NCI-H2107 treated with DMSO at 0.1 percent for 48 hours (cell line): Measurements from ENCODE around the gene VAPA.

Experiments used
- DNase-seq: peaks from one replicate; lab custom pipeline; 2025; ENCODE audit not compliant: unreplicated experiment; lab: John Stamatoyannopoulos, UW

VAPA gene

DNA sequence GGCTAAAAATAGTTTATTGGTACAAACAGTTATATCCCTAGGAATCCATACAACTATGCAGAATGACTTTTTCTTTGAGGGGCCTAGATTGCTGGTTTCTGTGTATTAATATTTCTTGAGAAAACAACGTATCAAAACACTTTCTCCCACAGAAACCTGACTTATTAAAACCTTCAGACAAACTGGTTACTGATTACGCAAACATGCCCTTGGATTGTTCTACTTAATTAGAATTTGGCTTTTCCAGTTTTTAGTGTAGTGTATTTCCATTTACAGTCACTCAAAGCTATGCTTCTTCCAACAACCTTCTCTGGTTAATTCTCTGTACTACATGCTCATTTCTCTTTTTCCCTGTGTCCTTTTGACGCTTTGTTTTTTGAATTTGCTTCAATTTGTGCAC is 20.0 kb downstream of the VAPA start:
- DNase-seq = no peak

DNA sequence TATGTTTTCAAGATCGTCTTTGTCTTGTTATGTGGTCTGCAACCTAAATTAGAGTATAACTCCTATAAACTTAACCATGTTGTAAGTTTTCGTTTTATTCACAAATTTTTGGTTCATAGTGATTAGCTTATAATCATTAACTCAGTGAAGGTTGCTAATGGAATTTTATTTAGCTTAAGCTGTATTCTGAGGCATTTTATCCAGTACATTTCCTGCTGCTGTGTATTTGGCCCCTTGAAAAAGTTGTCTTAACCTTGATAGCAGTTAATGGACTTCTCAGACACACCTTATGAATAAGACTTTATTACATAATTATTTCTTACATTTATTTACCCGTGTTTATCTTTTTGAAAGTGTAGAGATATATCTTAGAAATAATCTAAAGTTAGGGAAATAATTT is 20.5 kb downstream of the VAPA start:
- DNase-seq = no peak

DNA sequence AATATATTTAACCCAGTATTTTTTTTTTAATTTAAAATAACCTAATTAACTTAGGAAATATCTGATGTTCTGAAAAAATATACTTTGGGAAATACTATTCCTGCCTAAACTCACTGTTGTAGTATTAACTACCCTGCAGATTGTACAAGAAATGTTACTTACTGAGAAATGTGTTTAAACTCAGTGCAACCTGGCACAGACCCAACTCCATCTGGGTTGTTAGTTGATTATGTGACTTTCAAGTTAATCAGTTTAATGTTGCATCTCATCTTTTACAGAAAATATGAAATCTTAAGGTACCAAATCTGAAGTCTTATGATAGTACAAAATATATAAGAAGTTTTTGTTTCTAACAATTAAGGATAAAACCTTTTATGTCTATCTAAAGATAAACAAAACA is 27.3 kb downstream of the VAPA start:
- no peak for DNase-seq

DNA sequence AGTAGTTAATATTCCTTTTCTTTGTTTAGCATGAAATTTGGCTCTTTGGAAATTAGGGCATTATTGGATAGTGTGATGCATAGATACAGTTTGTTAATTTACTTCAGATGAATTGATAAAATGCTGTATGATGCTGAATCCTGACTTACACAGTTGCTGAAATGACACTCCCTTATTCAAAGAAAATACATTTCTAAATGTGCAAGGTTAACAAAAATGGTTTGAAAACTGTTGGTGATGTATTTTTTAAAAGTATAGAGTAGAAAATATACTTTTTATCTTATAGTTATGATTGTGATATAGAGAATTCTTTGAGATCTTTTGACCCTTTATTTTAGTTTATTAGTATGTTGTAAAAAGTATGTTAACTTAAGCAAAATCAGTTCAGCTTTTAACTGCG is 27.8 kb downstream of the VAPA start:
- no peak for DNase-seq

DNA sequence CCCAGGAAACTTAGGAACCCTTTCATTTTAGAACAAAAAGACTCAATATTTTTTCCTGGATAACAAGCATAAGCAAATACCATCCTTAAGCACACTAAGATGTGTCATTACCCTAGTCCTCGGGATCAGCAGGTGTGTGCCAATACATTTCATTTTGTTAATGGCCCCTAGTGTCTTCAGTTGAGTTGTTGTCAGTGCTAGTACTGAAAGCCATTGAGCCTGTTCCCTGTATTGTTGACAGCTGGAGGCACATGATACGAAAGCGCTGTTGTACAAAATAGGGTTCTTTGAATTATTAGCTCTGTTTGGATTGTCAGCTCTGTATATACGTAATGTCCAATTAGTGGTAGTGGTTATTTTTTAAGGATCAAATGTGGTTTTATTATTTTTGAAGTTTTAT is 29.5 kb downstream of the VAPA start:
- DNase-seq = peak; percentile 5

DNA sequence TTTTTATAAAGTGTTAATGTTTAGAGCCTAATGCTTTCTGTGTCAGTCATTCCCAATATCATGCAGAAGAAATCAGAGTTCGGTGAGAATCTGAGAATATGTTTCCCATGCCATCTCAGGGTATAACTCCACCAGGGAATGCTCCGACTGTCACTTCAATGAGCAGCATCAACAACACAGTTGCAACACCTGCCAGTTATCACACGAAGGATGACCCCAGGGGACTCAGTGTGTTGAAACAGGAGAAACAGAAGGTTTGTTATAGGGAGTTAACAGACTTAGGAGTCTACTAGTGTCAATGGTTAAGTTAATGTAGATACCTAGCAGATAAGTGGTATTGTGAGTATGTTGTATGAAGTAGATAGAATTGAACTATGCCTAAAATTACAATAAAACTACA is 31.0 kb downstream of the VAPA start:
- DNase-seq = no peak

DNA sequence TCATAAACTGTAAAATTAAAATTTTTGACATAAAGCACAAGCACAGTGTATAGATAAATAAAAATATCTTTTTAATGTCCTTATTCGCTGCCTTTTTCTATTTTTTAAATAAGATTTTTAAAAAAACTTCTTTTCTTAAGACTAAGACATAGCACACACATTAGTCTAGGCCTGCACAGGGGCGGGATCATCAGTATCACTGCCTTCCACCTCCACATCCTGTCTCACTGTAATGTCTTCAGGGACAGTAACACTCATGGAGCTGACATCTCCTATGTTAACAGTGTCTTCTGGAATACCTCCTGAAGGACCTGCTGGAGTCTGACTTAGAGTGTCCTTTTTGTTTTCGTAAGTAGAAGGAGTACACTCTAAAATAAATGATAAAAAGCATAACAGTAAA is 33.0 kb downstream of the VAPA start:
- DNase-seq = no peak

DNA sequence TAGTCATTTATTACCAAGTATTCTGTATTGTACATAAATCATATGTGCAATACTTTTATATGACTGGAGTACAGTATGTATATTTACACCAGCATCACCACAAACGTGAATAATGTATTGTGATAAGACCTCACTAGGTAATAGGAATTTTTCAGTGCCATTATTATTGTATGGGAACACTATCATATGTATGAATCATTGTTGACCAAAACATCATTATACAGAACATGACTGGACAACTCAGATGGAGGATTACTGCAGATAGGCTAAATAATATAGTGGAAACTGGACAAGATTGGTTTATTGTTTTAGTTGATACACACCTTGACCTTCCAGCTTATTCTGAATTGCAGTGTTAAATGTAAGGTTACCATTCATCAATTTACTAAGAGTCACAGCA is 33.4 kb downstream of the VAPA start:
- DNase-seq = no peak

DNA sequence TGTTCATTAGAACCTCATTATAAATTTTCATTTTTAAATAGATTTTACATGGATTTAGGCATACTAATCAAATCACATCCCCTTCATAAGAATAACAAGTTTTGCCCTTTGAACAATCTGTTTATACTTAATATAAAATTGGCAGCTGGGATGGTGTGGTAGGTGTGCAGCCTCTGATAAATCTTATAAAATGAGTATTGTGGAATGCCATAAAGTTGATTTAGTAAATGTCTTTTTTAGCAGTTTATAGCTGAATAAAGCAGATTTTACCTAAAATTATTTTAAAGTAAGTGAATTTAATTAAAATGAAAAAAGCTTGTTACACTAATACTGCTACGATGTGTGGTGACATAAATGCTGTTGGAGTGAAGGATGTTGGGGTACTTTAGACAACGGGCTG is 35.5 kb downstream of the VAPA start:
- DNase-seq = no peak

DNA sequence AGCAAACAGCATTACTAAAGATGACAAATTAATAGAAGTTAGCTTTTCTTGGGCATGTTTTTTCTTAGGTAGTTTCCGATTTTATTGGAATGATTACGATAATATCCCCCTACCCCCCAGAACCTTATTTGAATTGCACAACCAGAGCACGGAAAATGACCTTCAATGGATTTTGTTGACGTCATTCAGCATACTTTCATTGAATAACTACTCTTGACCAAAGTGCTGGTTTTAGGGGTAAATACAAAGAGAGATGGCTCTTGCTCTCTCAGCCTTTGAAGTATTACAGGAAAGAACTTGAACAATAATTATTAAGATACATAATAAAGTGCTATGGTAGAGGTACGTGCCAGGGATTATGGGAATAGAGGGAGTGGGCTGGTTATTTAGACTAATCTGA is 36.0 kb downstream of the VAPA start:
- DNase-seq = no peak

DNA sequence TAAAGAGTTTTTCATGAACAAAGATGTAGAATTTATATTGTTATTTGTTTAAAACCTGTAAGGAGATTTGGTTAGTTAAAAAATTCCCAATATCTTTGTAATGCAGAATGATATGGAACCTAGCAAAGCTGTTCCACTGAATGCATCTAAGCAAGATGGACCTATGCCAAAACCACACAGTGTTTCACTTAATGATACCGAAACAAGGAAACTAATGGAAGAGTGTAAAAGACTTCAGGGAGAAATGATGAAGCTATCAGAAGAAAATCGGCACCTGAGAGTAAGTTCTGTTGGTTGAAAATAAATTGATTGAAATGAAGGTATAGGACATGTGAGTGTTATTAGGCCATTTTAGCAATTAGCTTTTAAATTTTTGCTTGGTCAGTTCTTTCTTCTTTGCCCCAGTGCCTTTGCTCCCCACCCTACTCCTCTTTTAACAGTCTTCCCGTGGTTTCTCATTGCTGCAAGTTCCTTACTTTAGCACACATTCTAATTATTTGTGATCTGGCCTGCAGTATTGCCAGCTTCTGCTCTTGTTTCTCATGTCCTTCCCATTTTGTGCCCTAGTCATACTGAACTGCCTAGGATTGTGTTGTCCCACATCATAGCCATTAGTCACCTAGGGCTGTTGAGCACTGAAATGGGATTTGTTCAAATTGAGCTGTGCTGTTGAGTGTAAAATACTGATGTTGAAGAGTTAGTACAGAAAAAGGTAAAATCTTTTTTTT is 36.6 kb downstream of the VAPA start:
- no peak for DNase-seq

DNA sequence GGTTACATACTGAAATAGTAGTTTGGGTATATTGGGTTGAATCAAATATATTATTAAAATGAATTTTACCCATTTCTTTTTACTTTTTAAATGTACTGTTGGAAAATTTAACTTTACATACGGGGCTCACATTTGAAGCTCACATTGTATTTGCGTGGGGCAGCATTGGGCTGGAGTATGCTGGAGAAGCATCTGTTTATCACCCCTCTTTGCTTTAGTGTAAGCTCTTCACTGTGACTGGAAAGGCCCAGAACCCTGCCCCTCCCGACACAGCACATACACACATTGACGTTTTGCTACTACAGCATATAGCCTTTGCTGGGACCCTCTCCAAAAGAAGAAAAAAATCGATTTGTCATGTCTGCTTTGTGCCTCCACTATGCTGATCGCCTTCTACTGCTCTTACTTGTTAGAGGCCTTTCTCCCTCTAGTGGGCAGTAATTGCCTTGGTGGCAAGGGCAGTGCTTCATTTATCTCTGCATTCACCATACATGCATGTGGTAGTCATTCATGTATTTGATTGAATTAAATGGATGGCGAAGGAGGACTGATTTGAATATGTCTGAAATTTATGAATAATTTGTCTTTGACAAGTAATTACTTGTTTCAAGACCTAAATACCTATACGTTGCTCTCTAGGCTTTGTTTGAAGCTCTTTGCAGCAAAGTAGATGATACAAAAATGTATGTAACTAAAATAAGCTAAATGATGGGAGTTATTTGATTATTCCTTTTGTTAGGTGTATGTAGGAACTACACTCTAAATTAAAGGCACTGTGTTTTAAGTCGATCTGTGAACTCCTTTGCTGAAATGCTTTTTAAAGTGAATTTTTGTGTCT is 37.4 kb downstream of the VAPA start:
- no peak for DNase-seq

DNA sequence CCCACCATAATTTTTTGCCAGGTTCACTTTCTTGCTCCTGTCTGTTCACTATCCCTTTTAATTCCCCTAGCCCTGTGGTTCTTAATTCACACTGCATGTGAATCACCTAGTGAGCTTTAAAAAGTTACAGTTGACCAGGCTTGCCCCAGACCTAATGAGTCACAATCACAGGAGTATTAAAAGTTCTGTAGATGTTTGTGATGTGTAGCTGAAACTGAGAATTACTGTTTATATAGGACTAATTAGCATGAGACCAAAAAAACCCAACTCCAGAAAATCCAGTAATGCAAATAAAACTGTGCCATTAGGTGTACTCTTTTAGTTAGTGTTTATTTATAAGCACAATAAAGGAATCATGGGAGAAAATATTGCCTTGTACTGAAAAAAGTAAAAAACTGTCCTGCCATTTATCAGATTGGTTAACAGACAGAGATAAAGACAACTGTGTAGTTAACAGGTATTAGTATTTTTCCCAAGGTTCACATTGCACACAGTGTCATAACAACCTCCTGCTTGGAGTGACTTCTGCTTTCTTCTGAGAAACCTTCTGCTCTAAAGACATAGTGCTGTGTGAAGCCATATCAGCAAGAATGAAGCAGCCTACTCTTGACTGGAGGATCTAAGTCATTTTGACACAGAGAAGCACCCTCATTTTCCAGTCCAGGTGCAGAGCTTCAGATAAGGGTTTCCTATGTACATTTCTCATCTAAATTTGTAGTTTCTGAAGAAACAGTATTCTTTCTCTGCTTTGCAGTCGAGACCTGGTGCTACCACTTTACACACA is 39.0 kb downstream of the VAPA start:
- no peak for DNase-seq

DNA sequence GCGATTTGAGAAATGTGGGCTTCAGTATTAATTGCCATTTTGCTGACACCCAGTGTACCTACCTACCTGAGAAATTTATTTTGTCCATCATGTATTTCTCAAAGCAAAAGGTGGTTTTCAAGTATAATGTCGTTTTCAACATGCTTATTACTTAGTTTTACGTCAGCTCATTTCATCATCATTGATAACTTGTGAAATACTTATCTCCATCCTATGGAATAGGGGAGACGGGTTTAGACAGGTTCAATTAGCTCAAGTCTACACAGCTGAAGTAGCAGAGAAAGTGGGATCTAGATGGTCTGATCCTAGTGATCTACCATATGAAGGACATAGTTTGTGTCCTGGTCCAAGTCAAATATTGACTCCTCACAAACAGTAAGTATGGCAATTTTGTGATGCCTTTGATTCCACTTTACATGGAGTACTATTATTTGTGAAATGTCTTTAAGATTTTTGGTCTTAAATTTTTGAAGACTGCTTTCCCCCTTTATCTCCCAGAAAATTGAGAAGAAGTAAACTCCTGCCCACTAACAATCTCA is 45.1 kb downstream of the VAPA start:
- no peak for DNase-seq

DNA sequence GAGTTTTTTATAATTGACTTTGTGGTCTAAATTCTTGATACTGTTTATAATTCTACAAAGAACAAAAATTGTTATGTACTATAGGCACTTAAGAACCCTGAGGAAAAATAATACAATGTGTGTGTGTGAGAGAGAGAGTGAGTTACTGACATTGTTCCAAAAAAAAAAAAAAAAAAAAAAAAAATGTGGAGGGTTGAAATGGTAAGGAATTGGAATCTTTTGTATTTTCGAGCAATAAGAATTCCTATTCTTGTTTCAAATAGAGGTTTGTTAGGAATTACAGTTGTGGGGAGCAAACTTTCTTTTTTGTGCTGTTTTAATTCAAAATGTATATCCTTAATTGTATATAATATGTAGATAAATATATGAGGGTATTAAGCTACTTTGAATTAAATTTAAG is 45.7 kb downstream of the VAPA start:
- no peak for DNase-seq

DNA sequence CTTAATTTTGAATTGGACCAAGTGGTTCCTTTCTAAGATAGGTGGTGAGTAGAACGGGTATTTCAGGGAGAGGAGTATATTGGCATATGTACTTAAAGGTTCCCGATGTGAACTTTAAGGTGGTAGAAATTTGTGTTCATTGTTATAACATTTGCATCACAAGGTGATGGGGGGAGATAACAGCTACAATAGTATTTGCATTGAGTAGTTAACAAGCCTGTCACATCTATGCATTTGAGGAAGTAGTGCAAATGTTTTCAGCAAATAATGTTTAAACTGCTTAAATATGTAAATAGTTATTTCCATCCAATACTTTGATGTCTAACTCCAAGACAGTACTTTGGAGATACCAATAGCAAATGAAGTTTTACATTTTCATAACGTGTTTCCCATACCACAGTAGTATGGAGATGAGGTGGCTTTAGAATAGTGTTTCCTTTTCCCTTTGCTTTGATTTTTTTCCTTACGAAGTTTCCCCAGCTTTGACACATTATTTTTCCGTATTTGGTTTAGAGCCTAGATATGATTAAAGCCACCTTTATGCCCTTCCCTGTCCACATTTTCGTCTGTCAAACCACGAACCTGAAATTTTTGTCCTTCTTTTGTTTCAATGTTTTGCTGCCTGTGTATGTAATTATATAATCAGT is 46.6 kb downstream of the VAPA start:
- DNase-seq = no peak

DNA sequence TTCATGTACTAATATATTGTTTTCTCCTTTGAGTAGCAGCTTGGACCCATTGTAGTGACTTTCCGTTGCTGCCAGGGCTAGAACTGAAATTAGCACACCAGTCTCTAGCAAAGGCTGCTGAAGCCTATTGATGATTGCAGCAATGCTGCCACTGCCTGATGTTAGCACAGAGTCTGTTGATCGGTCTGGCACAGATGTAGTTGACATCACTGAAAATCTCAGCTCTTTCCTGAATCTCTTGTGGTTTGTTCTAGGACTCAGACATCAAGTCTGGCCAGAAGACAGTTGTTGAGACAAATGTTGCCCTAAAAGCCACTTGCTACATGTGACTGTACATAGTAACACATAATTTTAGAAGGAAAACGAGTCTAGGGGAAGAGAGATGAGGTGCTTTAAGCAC is 47.2 kb downstream of the VAPA start:
- DNase-seq = no peak

DNA sequence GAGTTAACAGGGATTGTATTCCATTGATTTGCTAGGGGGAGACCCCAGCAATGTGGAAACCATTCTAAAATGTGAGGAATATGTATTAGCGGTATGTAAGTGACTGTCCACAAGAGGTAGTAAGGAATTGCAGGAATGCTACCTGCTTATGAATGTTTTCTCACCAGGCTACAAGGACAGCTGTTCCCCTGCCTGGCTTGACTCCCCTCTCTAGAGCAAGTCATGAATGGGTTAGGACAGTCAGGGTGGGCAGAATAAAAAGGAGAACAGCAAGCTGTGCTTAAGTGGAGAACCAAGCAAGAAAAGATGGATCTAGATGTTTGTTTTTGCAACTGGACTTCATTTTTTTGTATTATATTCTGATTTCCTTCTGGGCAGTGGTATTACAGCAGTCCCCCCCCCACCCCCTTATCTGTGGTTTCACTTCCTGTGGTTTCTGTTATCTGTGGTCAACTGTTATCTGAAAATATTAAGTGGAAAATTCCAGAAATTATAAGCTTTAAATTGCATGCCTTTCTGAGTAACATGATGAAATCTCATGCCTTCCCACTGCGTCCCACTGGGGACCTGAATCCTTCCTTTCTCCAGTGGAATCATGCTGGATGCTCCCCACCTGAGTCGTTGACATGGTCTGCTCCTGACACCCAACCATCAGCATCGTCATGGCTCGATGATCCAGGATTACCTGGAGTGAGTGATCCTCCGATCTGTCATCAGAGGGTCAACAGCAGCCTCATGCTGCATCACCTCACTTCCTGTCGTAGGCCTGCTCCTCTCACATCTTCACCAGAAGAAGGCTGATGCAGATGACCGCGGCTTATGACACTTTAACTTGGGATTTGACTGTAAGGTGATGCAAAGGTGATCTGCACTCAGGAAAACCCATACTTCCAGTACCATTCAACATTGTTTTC is 52.2 kb downstream of the VAPA start:
- no peak for DNase-seq

DNA sequence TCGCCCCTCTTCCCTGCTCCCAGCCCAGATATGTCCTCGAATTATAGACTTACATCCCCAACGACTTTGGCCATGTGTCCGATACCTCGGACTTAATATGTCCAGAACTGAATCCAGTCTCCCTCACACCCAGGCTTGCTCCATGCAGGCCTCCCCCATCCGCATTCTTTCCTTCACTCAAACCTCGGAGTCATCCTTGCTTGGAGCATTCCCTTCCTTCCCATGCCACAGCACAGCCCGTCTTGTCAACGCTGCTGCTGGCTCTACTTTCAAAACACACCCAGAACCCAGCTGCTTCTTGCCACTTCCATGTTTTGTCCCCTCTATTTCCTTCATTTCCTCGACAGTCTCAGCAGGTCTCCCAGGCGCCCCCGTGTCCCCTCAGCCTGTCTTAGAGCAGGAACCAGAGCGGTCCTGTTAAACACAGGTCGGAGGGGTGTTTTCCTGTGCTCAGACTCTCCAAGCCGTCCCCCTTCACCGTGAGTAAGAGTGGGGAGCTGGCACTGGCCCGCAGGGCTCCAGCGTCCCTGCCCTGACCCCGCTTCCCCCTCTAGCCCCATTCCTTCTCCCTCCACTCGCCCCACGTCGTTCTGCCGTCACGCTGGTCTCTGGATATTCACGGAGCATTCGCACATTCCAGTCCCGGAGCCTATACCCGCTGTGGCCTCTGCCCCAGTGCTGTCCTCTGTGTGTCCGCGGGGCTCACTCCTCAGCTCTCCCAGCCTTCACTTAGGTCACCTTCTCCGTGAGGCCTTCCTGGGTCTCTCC is 54.4 kb downstream of the VAPA start:
- DNase-seq = no peak
